Esophagus muscularis mucosa (tissue), 4 donors: Measurements from ENCODE around the gene PASK. TPM values are rescaled to one million over a fixed set of nuclear protein-coding genes. Genes with fewer than 3 reads are reported as not detected.

Experiments used
- DNase-seq: peaks from one replicate; pipeline ENCODE4 v3.0.0-alpha.2; 2017; ENCODE audit errors: extremely low spot score
- H3K27ac ChIP-seq, 4 donors: fragments of 200-600 bp; sonication (generic); replicated peaks in 1 of 4; 1 replicate in 3 of 4; 2 replicates in 1 of 4; pipeline ENCODE4 v1.5.1; 2016 to 2019; ENCODE audit warnings: mild to moderate bottlenecking in 1 of 4
- H3K27me3 ChIP-seq, 4 donors: fragments of 200-600 bp; sonication (generic); one replicate each; pipeline versions ENCODE4 v1.5.1 to v1.6.0; 2016 to 2019
- H3K36me3 ChIP-seq, 4 donors: fragments of 200-600 bp; sonication (generic); one replicate each; pipeline ENCODE4 v1.5.1; 2016 to 2019
- H3K4me1 ChIP-seq, 4 donors: fragments of 200-600 bp; sonication (generic); one replicate each; pipeline ENCODE4 v1.5.1; 2016 to 2019
- H3K4me3 ChIP-seq, 4 donors: fragments of 200-600 bp; sonication (generic); 1 replicate in 2 of 4; 2 replicates in 2 of 4; pipeline ENCODE4 v1.5.1; 2016 to 2019; ENCODE audit warnings: mild to moderate bottlenecking in 4 of 4, moderate library complexity in 1 of 4
- H3K9me3 ChIP-seq, 4 donors: fragments of 200-600 bp; sonication (generic); 1 replicate in 3 of 4; 2 replicates in 1 of 4; pipeline ENCODE4 v1.5.1; 2016 to 2019
- CTCF ChIP-seq, 3 experiments: fragments of 200-600 bp in 2 of 3; fragments of 450-650 bp in 1 of 3; sonication (generic) in 2 of 3; IDR thresholded peaks; one replicate each; pipeline ENCODE4 v1.5.1; 2017 to 2019; ENCODE audit warnings: antibody characterized with exemption in 3 of 3, mild to moderate bottlenecking in 2 of 3, moderate library complexity in 1 of 3
- EP300 ChIP-seq: sonication (generic); formaldehyde crosslinking; IDR thresholded peaks from one replicate; pipeline ENCODE4 v1.6.1; 2017; ENCODE audit warnings: antibody characterized with exemption
- POLR2A ChIP-seq: fragments of 450-650 bp; IDR thresholded peaks from one replicate; pipeline ENCODE4 v1.6.1; 2017; ENCODE audit warnings: antibody characterized with exemption, moderate library complexity, mild to moderate bottlenecking, low read depth
- POLR2AphosphoS5 ChIP-seq, 2 donors: sonication (generic); formaldehyde crosslinking; IDR thresholded peaks; one replicate each; pipeline ENCODE4 v1.6.1; 2017; ENCODE audit warnings: antibody characterized with exemption in 2 of 2
- WGBS: methylation state at CpG from one replicate; pipeline ENCODE4 v1.1.5; 2018; 5-methylcytosine and 5-hydroxymethylcytosine counted together
- intact Hi-C: fragments of 100-400 bp; cut with DNase I; formaldehyde crosslinking; loops from one replicate; pipeline ENCODE4 v1.15.1; 2023
- total RNA-seq, 4 donors: library from RNA; depleted of rRNA; stranded (reverse); fragments of >200 nt; gene quantifications; one replicate each; pipeline versions ENCODE4 v1.1.0 to v1.2.1, GENCODE V29; 2016

Gene PASK
- total RNA-seq, 4 donors from 2014 or later, result 1.5 to 3.3 (median 2.2) TPM

GRCh38 chr2:241147336-241147735, 1.9 kb downstream of the PASK start:
- Histone ChIP-seq H3K27ac (no peak overlapping the region), H3K4me3 (no peak overlapping the region), H3K36me3 (no peaks in the 10 kb centered on the region), H3K4me1 (peaks cover 11 to 32% (median 24%) of the 10 kb centered on the region in 4 donors), H3K9me3 (no peaks in the 10 kb centered on the region), H3K27me3 (no peaks in the 10 kb centered on the region)
- TF ChIP-seq EP300 (no peak), CTCF (IDR thresholded peaks at IDR 0.05) (no peak), POLR2AphosphoS5 (IDR thresholded peaks at IDR 0.05) (no peak), POLR2A (no peak)
- WGBS, result 100% methylated on average over 3 of the region's 3 CpGs
- DNase-seq, result no peak
- intact Hi-C loops, result loop anchor here (5.0 kb wide), 1 partner anchor 70 kb away; no protein-coding TSS in a partner anchor

GRCh38 chr2:241146286-241146685, 3.0 kb downstream of the PASK start:
- Histone ChIP-seq H3K27me3 (no peaks in the 10 kb centered on the region), H3K9me3 (no peaks in the 10 kb centered on the region), H3K36me3 (no peaks in the 10 kb centered on the region), H3K27ac (no peak overlapping the region), H3K4me3 (no peak overlapping the region), H3K4me1 (peaks cover 10 to 22% (median 19%) of the 10 kb centered on the region in 4 donors)
- intact Hi-C loops, result loop anchor here (5.0 kb wide), 1 partner anchor 71 kb away; no protein-coding TSS in a partner anchor
- 82% methylated on average over 4 of the region's 4 CpGs for WGBS
- no peak for DNase-seq
- no peak for TF ChIP-seq POLR2AphosphoS5 (IDR thresholded peaks at IDR 0.05)
- TF ChIP-seq POLR2A, result no peak
- TF ChIP-seq CTCF (IDR thresholded peaks at IDR 0.05), result no peak
- no peak for TF ChIP-seq EP300

GRCh38 chr2:241142593-241142992, 6.7 kb downstream of the PASK start:
- Histone ChIP-seq H3K4me3 (no peak overlapping the region), H3K36me3 (peaks cover 0 to 16% (median 2%) of the 10 kb centered on the region in 4 donors), H3K27ac (no peak overlapping the region), H3K27me3 (no peaks in the 10 kb centered on the region), H3K4me1 (no peaks in the 10 kb centered on the region), H3K9me3 (no peaks in the 10 kb centered on the region)
- no peak for TF ChIP-seq POLR2A
- TF ChIP-seq EP300, result no peak
- no peak for TF ChIP-seq CTCF (IDR thresholded peaks at IDR 0.05)
- TF ChIP-seq POLR2AphosphoS5 (IDR thresholded peaks at IDR 0.05), result no peak
- intact Hi-C loops, result no loop called here
- WGBS, result 95% methylated on average over 8 of the region's 9 CpGs
- DNase-seq, result no peak

- no peak for TF ChIP-seq POLR2A
- peaks cover 0 to 19% (median 4%) of the 10 kb centered on the region in 4 donors for H3K36me3 ChIP-seq
- H3K27ac ChIP-seq, result no peak overlapping the region
- DNase-seq, result no peak
- no peaks in the 10 kb centered on the region for H3K9me3 ChIP-seq
- H3K4me3 ChIP-seq, result no peak overlapping the region
- intact Hi-C loops, result no loop called here
- WGBS, result 92% methylated on average over 6 of the region's 6 CpGs
- no peaks in the 10 kb centered on the region for H3K4me1 ChIP-seq
- H3K27me3 ChIP-seq, result no peaks in the 10 kb centered on the region
Measured at GRCh38 chr2:241142063-241142462, 7.2 kb downstream of the PASK start.

- 93% methylated on average over 14 of the region's 14 CpGs for WGBS
- Histone ChIP-seq H3K27me3 (no peaks in the 10 kb centered on the region), H3K36me3 (peaks cover 0 to 23% (median 8%) of the 10 kb centered on the region in 4 donors), H3K4me1 (no peaks in the 10 kb centered on the region), H3K4me3 (no peak overlapping the region), H3K27ac (no peak overlapping the region), H3K9me3 (no peaks in the 10 kb centered on the region)
- DNase-seq, result no peak
- intact Hi-C loops, result no loop called here
- TF ChIP-seq POLR2A, result no peak
- no peak for TF ChIP-seq POLR2AphosphoS5 (IDR thresholded peaks at IDR 0.05)
- no peak for TF ChIP-seq EP300
- TF ChIP-seq CTCF (IDR thresholded peaks at IDR 0.05), result no peak
Measured at GRCh38 chr2:241141214-241141770, 8.0 kb downstream of the PASK start.
